OCI-LY3 (cell line): ENCODE data around the gene HIBCH.
"Not testable (repeated sequence)": the region's sequence is repeated elsewhere in the genome, so short reads cannot be mapped to it uniquely, and the experiment has no call there.

Source experiments
- H2AFZ ChIP-seq: fragments of 200-600, 300-600 bp; shearing (Covaris generic); 2 replicates; pipeline ENCODE4 v1.6.0; 2014; ENCODE audit warnings: antibody characterized with exemption, low read depth, low read length
- H3K27ac ChIP-seq: fragments of 200-600, 300-600 bp; sonication (generic); 2 replicates; pipeline ENCODE4 v1.5.1; 2014; ENCODE audit warnings: mild to moderate bottlenecking, low read length, moderate library complexity, mixed read lengths
- H3K27me3 ChIP-seq: fragments of 200-600, 300-600 bp; sonication (generic); 2 replicates; pipeline ENCODE4 v1.6.1; 2014; ENCODE audit warnings: low read depth, low read length, mixed read lengths
- H3K36me3 ChIP-seq: fragments of 200-600, 300-600 bp; sonication (generic); replicated peaks from 2 replicates; pipeline ENCODE3; 2014; ENCODE audit warnings: low read depth, low read length, mixed read lengths
- H3K4me1 ChIP-seq: fragments of 300-600, 200-600 bp; sonication (generic); 2 replicates; pipeline ENCODE4 v1.6.1; 2014; ENCODE audit warnings: low read length, mixed read lengths
- H3K4me2 ChIP-seq: fragments of 200-600, 300-600 bp; sonication (generic); 2 replicates; pipeline ENCODE4 v1.6.1; 2014; ENCODE audit warnings: low read length, mixed read lengths
- H3K4me3 ChIP-seq: fragments of 300-600, 200-600 bp; sonication (generic); 2 replicates; pipeline ENCODE4 v1.5.1; 2014; ENCODE audit warnings: antibody characterized with exemption, mild to moderate bottlenecking, low read length, moderate library complexity
- H3K79me2 ChIP-seq: fragments of 300-600, 200-600 bp; shearing (Covaris generic); 2 replicates; pipeline ENCODE4 v1.6.1; 2014; ENCODE audit warnings: mild to moderate bottlenecking, low read length, mixed read lengths
- H3K9ac ChIP-seq: fragments of 300-600, 200-600 bp; shearing (Covaris generic); 2 replicates; pipeline ENCODE4 v1.6.0; 2014; ENCODE audit warnings: mild to moderate bottlenecking, low read length, moderate library complexity
- H3K9me3 ChIP-seq: fragments of 200-600, 300-600 bp; shearing (Covaris generic); 2 replicates; pipeline ENCODE4 v1.6.1; 2014; ENCODE audit warnings: low read length, mixed read lengths; ENCODE audit not compliant: insufficient read depth
- H4K20me1 ChIP-seq: fragments of 200-600, 300-600 bp; sonication (generic); 2 replicates; pipeline ENCODE4 v1.6.1; 2016; ENCODE audit warnings: low read length, mixed read lengths; ENCODE audit not compliant: insufficient read depth
- EZH2phosphoT487 ChIP-seq: fragments of 200-600 bp; shearing (Covaris generic); IDR thresholded peaks from 2 replicates; pipeline ENCODE4 v1.6.1; 2018; ENCODE audit warnings: antibody characterized with exemption, mixed run types, low read depth
- TF ChIP-seq, protein P1 (sequence below): fragments of 200-600, 300-600 bp; sonication (generic); IDR thresholded peaks from 2 replicates; pipeline ENCODE4 v1.5.1; 2014; ENCODE audit warnings: antibody characterized with exemption, low read length, low read depth

HIBCH gene

GRCh38 chr2:190301032-190301431 is 18.6 kb downstream of the HIBCH start:
- H3K4me1 ChIP-seq = peaks cover 6% of the 10 kb centered on the region
- H3K27me3 ChIP-seq = no peaks in the 10 kb centered on the region
- peaks cover 3% of the 10 kb centered on the region for H3K36me3 ChIP-seq
- H2AFZ ChIP-seq = no peak overlapping the region
- H3K4me2 ChIP-seq = no peak overlapping the region
- H4K20me1 ChIP-seq = no peaks in the 10 kb centered on the region
- H3K27ac ChIP-seq = no peak overlapping the region
- no peaks in the 10 kb centered on the region for H3K9me3 ChIP-seq
- no peak for TF ChIP-seq EZH2phosphoT487
- TF ChIP-seq, protein P1, sequence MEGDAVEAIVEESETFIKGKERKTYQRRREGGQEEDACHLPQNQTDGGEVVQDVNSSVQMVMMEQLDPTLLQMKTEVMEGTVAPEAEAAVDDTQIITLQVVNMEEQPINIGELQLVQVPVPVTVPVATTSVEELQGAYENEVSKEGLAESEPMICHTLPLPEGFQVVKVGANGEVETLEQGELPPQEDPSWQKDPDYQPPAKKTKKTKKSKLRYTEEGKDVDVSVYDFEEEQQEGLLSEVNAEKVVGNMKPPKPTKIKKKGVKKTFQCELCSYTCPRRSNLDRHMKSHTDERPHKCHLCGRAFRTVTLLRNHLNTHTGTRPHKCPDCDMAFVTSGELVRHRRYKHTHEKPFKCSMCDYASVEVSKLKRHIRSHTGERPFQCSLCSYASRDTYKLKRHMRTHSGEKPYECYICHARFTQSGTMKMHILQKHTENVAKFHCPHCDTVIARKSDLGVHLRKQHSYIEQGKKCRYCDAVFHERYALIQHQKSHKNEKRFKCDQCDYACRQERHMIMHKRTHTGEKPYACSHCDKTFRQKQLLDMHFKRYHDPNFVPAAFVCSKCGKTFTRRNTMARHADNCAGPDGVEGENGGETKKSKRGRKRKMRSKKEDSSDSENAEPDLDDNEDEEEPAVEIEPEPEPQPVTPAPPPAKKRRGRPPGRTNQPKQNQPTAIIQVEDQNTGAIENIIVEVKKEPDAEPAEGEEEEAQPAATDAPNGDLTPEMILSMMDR = no peak
- H3K9ac ChIP-seq = no peak overlapping the region
- no peak overlapping the region for H3K4me3 ChIP-seq
- H3K79me2 ChIP-seq = no peaks in the 10 kb centered on the region

DNA sequence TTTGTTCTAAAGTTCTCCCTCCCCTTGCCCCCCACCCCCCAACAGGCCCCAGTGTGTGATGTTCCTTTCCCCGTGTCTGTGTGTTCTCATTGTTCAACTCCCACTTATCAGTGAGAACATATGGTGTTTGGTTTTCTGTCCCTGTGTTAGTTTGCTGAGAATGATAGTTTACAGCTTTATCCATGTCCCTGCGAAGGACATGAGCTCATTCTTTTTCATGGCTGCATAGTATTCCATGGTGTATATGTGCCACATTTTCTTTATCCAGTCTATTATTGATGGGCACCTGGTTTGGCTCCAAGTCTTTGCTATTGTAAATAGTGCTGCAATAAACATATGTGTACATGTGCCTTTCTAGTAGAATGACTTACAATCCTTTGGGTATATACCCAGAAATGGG is 21.7 kb downstream of the HIBCH start:
- H3K9ac ChIP-seq, H3K79me2 ChIP-seq, H3K27me3 ChIP-seq, H2AFZ ChIP-seq, H3K4me2 ChIP-seq, H3K4me1 ChIP-seq, H3K9me3 ChIP-seq, H4K20me1 ChIP-seq, H3K36me3 ChIP-seq, H3K4me3 ChIP-seq, H3K27ac ChIP-seq: not testable (repeated sequence)

GRCh38 chr2:190283783-190284182 is 35.8 kb downstream of the HIBCH start:
- Histone ChIP-seq H3K4me1 (no peaks in the 10 kb centered on the region), H3K4me2 (no peak overlapping the region), H3K79me2 (no peaks in the 10 kb centered on the region), H3K27me3 (no peaks in the 10 kb centered on the region), H3K9ac (no peak overlapping the region), H4K20me1 (no peaks in the 10 kb centered on the region), H3K4me3 (no peak overlapping the region), H3K36me3 (no peaks in the 10 kb centered on the region), H3K9me3 (no peaks in the 10 kb centered on the region), H3K27ac (no peak overlapping the region), H2AFZ (no peak overlapping the region)
- no peak for TF ChIP-seq EZH2phosphoT487
- TF ChIP-seq, protein P1 = no peak

- TF ChIP-seq, protein P1 = no peak
- TF ChIP-seq EZH2phosphoT487 = no peak
- H3K79me2 ChIP-seq = no peaks in the 10 kb centered on the region
- H3K4me1 ChIP-seq = peaks cover 3% of the 10 kb centered on the region; the same call in 1 of the 2 replicates
- H3K27ac ChIP-seq = no peak overlapping the region
- H4K20me1 ChIP-seq = no peaks in the 10 kb centered on the region
- no peak overlapping the region for H3K4me3 ChIP-seq
- no peak overlapping the region for H3K9ac ChIP-seq
- H3K36me3 ChIP-seq = no peaks in the 10 kb centered on the region
- H3K9me3 ChIP-seq = no peaks in the 10 kb centered on the region
- no peak overlapping the region for H2AFZ ChIP-seq
- H3K4me2 ChIP-seq = no peak overlapping the region
- H3K27me3 ChIP-seq = no peaks in the 10 kb centered on the region
These were observed 38.9 kb downstream of the HIBCH start for GRCh38 chr2:190280565-190281350.

DNA sequence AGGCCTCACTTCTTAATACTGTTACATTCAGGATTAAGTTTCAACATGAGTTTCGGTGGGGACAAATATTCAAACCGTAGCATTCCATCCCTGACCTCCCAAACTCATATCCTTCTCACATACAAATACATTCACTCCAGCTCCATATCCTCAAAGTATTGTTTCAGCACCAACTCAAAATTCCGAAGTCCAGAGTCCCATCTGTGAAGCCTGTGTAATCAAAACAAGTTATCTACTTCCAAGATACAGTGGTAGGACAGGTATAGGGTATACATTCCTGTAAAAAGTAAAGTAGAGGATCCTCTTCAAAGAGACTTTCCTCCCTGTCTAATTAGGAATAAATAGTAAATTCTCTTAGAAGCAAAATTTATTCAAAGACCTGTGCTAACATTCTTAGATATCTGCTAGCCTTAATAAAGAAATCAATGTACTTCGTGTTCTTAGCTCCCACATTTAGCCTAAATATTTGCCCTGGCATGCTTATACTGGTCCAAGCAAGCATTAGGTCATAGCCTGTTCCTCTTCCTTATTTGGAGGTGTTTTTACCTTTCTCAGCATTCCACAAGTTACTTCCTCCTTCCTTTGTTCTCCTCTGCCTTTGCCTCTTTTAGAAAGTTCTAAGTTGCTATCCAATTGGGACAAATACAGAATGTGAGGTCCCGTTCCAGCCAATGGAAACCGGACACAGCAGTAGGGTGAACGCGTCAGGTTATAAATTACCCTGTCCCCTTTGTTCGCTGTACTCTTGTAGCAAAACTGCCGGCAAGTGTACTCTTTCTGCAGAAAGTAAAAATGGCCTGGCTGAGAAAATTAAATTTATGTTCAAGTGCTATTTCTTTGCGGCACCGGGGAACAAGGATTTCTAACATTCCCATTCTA is 40.1 kb downstream of the HIBCH start:
- H3K79me2 ChIP-seq, H3K4me2 ChIP-seq, H3K9ac ChIP-seq, H2AFZ ChIP-seq, H3K4me1 ChIP-seq, H3K27me3 ChIP-seq, H3K27ac ChIP-seq, H3K9me3 ChIP-seq, H3K36me3 ChIP-seq, H4K20me1 ChIP-seq, H3K4me3 ChIP-seq: not testable (repeated sequence)
